NCI-H748 treated with DMSO at 0.1 percent for 48 hours (cell line): ENCODE data around the gene CST8.

Experiments used
- DNase-seq: peaks from one replicate; lab custom pipeline; 2025; lab: John Stamatoyannopoulos, UW

Gene CST8

DNA sequence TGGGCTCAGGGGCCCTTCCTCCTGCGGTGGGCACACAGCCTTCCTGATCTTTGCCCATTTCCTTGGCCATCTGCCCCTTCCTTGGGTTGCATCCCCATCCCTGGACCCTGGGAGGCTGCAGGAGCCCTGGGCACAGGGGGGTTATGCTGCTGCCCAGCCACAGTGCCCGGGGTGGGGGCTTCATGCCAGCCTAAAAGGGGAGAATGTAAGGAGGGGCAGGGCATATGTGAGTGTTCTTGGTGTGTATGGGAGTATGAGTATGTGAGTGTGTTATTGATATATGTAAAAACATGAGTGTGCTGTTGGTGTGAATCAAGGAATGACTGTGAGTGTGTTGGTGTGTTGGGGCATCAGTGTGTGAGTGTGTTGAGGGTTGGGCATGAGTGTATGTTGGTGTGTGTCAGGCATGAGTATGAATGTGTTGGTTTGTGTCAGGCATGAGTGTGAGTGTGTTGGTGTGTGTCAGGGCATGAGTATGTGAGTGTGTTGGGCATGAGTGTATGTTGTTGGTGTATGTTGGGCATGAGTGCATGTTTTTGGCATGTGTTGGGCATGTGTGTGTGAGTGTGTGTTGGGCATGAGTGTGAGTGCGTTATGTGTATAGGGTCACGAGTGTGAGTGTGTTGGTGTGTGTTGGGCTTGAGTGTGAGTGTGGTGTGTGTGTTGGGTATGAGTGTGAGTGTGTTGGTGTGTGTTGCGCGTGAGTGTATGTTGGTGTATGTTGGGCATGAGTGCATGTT is 14.7 kb upstream of the CST8 start:
- DNase-seq, result no peak

DNA sequence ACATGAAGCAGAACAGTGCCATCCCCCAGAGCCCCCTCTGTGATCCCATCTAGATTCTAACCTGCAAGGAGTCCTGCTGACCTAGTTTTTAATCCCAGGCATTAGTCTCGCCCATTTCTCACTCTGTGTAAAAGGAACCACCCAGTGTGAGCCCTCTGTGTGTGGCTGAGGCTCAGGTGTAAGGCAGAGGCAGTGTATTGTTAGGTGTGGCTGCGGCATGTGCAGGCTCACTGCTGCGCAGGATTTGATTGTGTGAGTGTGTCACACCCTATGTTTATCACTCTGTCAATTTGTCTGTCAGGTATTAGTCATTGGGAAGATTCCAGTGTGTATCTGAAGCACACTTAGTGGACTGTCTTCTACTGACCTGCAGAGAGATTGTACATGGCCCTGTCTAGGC is 13.7 kb upstream of the CST8 start:
- DNase-seq, result no peak

DNA sequence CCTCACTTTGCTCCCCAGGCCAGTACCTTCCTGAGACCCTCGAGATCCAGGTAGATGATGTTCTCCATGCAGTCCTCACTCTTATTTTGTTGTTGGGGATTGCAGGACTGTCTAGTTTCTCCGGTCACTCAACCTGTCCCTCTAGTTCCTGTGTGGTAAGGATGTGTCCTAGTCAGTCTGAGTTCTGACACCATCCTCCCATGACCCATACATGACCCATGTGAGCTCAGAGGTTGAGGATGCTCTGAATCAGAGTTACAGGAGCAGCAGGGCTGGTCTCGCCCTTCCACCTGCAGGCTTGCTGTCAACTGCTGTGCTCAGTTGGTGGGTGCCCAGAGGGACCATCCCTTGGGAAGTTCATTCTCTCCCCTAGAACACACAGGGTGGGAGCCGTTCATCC is 11.9 kb upstream of the CST8 start:
- DNase-seq, result no peak

DNA sequence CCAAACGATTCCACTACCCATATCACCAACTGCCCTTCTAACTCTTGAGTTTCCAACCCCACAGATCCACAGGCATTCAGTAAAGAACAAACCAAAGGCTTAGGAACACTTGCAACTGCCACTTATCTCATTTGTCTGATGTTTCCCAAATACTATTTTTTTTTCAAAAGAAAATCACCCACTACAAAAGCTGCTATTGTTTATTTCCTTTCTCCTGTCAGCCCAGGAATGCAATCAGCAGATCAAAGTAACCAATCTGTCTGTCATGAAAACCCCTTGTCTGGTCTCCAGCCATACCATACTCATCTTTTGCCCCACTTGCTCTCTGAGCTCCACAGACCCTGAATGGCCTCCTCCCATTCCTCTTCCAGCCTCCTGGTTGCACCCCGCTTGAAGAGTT is 8.8 kb upstream of the CST8 start:
- DNase-seq, result no peak

DNA sequence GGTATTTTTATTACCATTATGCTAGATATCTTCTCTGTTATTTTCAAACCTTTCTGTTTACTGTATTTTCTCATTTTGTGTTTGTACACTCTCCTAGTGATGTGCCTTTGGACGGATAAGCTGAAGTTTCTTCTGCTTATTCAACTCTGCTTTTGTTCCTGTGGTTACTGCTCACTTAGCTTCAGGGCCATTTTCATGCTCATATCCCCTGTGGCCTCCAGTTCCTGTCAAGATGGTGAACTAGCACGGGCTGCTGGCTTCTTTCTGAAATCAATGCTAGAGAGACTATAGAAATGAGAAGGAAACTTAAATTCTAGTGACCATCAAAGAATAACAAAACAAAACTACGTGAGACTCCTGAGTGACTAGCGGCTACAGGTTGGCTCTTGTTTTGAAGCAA is 6.8 kb upstream of the CST8 start:
- DNase-seq, result no peak

DNA sequence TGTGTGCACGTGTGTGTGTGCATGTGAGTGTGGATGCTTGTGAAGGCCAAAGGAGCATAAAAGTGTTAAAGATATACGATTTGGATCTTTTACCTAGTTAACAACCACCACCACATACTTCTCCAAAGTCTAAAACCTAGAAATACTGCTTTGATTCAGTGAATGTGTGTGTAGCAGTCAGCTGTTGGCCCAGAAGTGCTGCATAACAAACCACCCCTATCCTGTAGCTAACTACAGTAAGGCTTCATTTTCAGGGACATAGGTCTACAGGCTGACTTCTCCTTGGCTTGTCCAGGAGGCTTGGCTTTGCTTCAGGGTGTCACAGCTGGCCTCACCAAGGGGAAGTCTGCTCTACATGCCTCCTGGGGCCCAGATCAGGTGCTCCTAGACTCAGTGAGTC is 2.4 kb upstream of the CST8 start:
- DNase-seq, result no peak

DNA sequence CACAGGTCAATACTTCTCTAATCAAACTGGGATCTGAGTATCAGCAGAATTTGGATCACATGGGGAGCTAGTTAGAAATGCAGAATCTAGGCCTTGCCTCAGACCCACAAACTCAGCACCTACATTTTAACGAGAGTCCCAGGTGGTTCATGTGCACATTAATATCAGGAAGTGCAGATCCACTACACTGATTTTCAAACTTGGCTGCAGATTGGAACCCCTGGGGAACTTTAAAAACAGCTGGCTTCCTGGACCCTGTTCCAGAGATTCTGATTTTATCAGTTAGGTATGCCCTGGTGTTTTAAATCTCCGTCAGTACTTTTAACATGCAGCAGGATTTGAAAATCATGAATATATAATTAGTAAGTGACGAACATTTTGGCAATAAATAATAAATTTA is 1.9 kb upstream of the CST8 start:
- DNase-seq, result no peak

DNA sequence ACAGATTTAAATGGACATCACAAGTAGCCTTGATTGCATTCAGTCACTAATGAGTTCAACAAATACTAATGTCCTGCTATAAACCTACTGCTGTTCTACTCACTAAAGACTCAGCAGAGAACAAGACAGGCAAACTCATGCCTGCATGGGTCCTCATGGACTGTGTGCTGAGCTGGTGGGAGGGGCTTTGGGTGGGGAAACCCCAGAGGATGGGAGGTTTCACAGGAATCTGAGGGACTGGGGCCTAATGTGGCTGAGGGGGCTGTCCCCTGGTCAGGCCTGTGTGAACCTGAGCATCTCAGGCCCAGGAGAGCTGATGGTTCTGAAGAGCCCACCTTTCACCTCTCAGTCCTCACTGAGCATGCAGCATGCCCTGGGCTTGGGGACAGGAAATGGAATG is 1.4 kb downstream of the CST8 start:
- DNase-seq, result no peak

DNA sequence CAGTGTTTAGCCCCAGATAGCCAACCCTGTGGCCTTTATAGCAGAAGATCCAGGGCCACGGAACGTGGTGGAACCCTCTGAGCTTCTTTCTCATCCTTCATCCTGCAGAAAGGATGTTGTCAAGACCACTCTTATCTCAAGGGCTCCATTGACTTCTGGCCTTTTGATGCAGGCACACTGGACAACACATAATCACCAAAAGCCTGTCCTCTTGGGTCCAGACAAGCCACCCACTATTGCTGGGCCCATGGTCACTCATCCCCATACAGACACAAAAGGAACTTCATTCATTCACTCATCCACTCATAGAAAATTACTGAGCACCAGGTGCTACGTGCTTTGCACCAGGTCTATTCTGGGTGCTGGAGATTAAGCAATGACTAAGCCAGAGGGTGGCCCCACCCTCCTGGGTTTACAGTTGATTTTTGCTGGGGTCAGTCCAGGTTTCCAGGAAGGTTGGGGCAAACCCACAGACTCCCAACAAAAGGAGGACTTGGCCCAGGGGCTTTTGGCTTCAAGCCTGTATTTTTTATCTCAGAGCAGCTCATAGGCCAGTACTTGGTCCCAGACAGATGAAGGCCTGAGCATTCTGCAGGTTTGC is 2.4 kb downstream of the CST8 start:
- DNase-seq, result no peak

DNA sequence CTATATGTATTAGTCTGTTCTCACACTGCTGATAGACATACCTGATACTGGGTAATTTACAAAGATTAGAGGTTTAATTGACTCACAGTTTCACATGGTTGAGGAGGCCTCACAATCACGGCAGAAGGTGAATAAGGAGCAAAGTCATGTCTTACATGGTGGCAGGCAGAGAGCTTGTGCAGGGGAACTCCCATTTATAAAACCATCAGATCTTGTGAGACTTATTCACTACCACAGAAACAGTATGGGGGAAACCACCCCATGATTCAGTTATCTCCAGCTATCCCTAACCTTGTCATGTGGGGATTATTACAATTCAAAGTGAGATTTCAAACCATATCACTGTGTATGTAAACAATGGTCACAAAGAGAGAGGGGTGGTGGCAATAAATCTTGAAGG is 6.6 kb downstream of the CST8 start:
- no peak for DNase-seq

DNA sequence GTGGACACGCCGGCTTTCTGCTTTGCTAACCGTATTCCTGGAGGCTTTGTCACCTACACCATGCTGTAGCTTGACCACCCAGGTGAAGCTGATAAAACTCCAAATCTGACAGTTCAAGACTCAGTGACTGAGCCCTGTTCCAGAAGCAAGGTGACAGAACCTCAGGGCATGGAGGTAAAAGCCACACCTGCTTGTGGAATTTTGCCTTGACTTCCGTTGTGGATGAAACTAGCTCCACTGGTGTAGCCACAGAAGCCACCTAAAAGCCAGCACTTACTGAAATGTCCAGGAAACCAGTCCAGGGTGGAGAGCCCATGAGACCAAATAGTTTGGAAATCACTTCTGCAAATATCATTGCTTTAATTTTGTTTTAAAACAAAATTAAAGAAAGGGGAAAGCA is 11.0 kb downstream of the CST8 start:
- no peak for DNase-seq

DNA sequence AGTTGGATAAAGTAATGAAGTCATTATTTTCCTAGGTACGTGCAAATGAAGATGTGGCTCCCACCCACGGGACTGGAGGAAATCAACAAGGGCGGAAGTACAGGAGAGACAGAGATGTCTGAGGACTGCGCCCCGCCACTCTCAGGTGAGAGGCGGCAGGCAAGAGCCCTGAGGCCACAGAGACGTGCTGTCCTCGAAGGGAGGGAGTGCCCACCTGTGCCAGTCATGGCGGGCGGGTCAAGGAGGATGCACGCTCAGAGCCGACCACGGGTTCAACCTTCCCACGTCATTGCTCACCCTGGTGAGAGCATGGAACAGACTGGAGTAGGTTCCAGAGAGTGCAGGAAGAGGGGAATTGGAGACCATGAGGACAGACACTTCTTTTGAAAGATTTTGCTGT is 12.7 kb downstream of the CST8 start:
- peak; percentile 9 for DNase-seq

DNA sequence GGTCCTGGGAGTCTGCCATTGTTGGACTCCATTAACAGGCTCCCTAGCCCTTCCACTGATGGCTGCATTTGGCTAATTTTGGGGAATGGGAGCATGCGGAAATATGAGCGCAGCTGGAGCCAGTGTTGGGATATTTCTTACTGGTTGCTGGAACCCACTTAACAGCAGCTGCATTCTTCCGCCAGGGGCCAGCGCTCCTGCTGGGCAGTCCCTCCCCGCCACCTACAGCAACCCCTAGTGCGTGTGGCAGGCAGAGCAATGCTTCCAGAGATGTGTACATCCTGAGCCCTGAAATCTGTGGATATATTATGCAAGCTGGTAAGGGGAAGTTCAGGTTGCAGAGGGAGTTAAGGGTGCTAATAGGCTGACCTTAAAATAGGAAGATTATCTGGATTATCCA is 16.4 kb downstream of the CST8 start:
- DNase-seq, result no peak

DNA sequence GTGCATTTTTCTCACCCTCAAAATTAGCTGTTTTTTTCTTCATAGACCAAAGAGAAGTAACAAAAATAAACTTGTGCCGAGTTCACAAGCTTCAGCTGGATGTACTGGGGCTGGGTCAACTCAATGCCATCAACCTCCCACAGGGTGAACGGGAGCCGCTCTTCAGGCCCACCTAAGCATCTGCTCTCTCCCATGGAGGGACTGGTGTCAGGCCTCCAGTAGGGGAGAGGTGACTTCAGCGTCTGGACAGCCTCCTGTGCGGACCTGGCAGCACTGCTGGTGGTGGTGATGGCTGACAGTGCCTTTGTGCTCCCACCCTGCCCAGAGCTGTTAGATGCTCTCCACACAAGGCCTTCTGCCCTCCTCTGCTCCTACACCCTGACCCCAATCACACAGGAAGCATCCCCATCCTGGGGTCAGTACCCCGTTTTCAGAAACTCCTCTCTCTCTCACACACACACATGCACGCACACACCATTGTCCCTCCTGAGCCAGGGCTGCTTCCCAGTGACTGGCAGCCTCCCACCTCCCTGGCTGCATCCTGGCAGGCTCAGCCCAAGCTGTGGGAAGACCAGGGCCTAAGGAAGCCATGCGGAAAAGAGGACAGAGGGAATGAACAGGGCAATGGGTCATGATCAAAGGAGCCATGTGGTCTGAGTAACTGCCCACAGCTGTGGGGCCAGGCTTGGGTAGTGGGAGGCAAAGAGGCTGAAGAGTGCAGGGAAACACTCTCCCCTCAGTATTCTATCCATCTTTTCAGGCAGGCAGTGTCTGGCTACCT is 17.7 kb downstream of the CST8 start:
- no peak for DNase-seq

DNA sequence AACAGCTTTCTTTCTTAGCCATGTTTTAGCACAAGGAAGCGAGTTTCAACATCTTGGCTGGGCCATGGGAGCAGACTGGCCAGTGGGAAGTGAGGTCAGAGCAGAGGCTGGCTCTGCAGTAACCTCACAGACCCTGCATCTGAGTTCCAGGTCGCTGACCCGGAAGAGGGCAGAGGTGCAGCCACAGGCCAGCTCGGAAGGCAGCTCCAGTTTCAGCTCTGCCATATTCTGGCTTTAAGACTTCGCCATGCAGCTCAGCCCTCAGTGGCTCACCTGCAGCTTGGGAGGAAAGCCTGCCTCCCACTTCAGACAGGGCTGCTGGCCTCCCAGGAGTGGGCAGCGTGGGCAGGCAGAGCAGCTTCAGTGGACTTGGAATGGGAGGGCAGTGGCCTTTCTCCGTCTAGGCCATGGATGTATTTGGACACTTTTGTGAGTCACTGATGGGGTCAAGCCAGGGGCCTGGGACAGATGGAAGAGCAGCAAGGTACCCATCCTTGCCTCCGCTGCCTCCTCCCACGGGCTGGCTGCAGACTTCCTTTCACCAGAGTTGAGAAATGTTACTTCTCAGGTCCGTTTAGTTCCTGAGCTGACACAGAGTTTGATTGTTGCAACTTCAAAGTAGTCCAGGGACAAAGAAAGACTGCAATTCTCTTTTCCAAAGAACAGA is 18.5 kb downstream of the CST8 start:
- DNase-seq, result no peak

DNA sequence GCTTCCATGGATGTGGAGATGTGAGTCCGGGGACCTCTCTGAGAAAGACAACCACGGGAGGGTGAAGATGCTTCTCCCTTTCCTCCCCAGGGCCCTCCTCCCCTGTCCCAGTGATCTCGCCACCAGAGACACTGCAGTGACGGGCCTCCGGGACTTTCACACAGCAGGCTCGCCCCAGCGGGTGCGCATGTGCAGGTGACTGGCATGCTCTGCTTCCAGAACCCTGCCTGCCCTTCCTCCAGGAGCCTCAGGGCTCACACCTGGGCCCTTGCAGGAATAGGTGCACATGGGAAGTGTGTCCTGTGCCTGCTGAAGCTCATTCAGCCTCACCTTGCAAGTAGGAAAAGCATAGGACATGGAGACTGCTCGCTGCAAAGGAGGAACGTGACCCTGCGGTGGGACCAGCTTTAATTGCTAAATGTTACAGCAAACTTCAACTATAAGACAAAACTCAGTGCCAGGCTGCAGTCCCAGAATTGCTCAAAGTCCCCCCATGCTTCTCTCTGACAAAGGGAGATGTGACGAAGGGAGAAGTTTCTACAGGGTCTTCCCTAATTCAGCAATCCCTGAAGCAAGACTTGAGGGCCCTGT is 19.2 kb downstream of the CST8 start:
- no peak for DNase-seq

DNA sequence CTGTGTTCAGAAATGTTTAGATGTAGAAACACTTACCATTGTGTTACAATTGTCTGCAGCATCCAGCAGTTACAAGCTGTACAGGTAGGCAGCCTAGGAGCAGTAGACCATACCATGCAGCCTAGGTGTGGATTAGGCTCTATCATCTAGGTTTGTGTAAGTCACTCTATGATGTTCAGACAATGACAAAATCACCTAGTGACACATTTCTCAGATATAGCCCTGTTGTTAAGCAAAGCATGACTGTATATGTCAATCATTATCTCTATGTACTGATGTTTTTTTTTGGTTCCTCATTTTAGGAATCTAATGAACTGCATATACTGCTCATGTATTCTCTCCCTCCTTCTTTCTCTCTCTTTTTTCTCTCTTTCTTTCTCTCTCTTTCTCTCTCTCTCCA is 22.2 kb downstream of the CST8 start:
- no peak for DNase-seq

DNA sequence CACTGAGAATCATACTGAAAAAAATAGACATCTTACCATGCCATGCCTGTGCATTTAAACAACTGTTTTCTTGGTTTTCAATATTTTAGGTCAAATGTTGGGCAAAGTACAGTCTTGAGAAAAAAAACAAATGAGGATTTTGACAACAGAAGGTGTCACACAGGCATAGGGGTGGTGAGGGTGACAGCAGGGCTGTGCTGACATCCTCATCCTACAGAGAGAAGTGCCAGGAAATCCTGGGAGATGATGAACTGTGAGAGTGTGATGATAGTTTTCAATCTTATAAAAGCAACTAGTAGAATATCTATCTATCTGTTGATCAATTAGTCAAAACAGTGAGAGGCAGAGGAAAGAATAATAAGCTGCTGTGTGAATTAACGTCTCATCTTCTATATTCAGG is 23.9 kb downstream of the CST8 start:
- DNase-seq, result no peak

DNA sequence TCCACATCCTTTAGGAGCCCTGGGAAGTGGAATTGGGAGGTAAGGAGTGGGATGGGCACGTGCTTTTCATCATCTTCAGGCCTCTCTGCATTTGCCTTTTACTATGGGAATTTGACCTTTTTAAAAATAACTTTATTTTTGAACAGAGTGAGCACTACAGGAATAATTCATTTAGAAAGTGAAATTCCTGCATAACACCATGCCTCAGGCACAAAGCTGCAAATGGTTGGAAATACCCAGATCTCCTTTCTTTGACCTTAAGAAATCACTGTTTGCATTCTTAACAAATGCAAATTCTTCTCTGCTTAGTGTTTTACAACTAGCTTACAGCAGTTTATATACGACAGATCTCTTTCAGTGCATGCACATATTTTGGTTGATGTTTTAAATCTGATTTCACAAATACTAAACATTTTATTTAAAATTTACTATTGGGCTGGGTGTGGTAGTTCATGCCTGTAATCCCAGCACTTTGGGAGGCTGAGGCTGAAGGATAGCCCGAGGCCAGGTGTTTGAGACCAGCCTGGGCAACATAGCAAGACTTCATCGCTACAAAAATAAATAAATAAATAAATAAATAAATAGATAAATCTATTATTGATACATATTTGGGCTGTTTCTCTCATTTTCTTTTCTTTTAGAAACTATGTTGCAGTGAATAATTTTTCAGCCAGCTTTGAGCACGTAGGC is 24.5 kb downstream of the CST8 start:
- DNase-seq, result no peak

DNA sequence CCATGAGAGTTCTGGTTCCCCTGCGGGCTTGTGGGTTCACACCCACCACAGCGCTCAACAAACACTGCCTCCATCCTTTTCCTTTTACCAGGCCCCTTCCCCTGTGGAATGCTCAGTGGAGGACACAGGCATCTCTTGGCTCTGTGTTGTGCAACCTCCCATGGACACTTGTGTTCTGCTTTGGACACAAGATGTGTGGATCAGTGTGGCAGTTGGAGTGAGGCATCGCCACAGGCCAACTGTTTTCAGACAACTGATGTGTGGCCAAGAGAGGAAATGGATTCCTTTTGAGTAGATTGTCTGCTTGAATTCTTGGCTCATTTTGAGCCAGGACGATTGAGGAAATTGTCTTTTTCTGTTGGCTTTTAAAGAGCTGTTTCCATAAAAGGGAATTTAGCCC is 26.8 kb downstream of the CST8 start:
- DNase-seq, result no peak

DNA sequence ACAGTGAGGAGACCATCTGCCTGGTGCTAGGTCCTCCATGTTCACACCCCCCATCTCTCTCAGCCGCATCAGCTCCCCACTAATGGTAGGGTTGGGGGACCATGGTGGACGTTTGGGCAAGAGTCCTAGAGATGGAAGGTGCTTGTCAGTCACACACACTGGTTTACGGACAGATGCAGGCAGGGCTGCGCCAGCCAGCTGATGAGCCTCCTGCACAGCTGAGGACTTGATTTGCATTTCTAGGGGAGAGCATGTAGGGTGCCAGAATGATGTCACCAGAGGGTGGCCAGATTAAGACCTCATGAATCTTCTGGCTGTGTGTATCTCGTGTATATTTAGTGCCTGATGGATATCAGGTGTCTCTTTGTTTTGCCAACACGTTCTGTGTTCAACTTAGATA is 28.6 kb downstream of the CST8 start:
- no peak for DNase-seq

DNA sequence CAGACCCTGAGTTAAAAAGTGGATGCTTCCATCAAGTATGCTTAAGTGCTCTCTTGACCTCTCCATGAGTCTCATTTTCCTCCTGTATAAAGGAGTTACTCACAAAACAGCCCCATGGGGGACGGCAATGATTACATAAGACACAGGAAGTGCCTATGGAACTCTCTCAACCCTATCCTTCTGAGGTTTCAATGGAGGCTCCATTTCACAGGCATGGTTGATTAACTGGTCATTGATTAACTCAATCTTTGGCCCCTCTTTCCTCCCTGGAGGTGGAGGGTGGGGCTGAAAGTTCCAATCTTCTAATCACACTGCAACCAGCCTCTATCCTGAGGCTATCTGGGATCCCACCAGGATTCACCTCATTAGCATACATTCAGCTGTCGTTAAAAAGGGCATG is 29.3 kb downstream of the CST8 start:
- DNase-seq, result no peak
